NT2/D1 (cell line): ENCODE data around the gene LYVE1.

Experiments used
- DNase-seq: peaks from one replicate; pipeline ENCODE4 v3.0.0-alpha.2; 2011; ENCODE audit warnings: low read depth, low spot score
- H3K27me3 ChIP-seq: 2 replicates; pipeline ENCODE4 v1.6.0; 2011; ENCODE audit warnings: mild to moderate bottlenecking; ENCODE audit not compliant: insufficient read length, insufficient read depth
- H3K36me3 ChIP-seq: 2 replicates; pipeline ENCODE4 v1.6.1; 2011; ENCODE audit warnings: mild to moderate bottlenecking, low read length, mixed read lengths; ENCODE audit not compliant: insufficient read depth, insufficient read length
- H3K4me1 ChIP-seq: 2 replicates; pipeline ENCODE4 v1.5.1; 2011; ENCODE audit not compliant: insufficient read depth, insufficient read length
- H3K4me3 ChIP-seq: 2 replicates; pipeline ENCODE4 v1.5.1; 2011; ENCODE audit warnings: low read depth; ENCODE audit not compliant: insufficient read length
- H3K9ac ChIP-seq: 2 replicates; pipeline ENCODE4 v1.6.0; 2011; ENCODE audit warnings: low read depth; ENCODE audit not compliant: insufficient read length
- H3K9me3 ChIP-seq: 2 replicates; pipeline ENCODE4 v1.5.1; 2011; ENCODE audit warnings: mild to moderate bottlenecking, low read length; ENCODE audit not compliant: insufficient read depth
- SUZ12 ChIP-seq: IDR thresholded peaks from 2 replicates; pipeline ENCODE4 v1.6.1; 2011; ENCODE audit not compliant: insufficient read length, insufficient read depth; ENCODE audit errors: extremely low read depth
- YY1 ChIP-seq: IDR thresholded peaks from 2 replicates; pipeline ENCODE4 v1.6.1; 2011; ENCODE audit not compliant: insufficient read length, insufficient read depth
- ZNF274 ChIP-seq: IDR thresholded peaks from 2 replicates; pipeline ENCODE4 v1.6.1; 2011; ENCODE audit warnings: mild to moderate bottlenecking, low read depth, low read length

LYVE1 gene

DNA sequence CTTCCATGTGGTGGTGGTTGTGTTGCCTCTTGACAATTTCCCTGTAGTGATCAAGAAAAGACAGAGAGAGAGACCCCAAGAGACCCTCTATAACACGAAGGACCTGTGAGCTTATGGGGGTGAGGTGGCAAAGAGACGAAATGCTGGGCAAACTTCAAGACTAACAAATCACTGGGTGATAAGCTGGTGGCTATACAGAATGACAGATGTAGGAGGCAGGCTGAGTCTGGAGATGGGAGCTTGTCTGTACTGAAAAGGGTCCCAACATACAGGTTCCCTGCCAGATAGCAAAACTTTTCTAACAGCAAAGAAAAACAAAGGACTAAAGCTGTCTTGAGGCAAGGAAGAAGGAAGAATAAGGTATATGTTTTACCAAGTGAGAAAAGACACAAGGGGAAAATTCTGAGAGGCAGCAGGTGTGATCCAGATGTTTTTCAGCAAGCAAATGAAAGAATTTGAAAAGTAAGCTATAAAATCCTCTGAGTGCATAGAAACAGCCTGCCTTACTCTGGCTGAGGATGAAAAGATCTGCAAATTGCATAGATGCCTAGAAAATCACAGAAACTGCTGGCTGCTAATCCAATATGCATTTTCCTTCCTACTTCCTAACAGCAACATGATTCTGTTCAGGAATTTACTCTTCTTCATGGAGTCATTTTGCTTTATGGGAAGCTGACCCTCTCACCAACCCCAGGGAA is 21.9 kb upstream of the LYVE1 start:
- Histone ChIP-seq H3K9me3 (no peaks in the 10 kb centered on the region), H3K36me3 (no peaks in the 10 kb centered on the region), H3K27me3 (no peaks in the 10 kb centered on the region), H3K9ac (no peak overlapping the region), H3K4me1 (peaks cover 2% of the 10 kb centered on the region), H3K4me3 (no peak overlapping the region)
- no peak for TF ChIP-seq ZNF274
- no peak for TF ChIP-seq YY1
- no peak for TF ChIP-seq SUZ12
- no peak for DNase-seq

DNA sequence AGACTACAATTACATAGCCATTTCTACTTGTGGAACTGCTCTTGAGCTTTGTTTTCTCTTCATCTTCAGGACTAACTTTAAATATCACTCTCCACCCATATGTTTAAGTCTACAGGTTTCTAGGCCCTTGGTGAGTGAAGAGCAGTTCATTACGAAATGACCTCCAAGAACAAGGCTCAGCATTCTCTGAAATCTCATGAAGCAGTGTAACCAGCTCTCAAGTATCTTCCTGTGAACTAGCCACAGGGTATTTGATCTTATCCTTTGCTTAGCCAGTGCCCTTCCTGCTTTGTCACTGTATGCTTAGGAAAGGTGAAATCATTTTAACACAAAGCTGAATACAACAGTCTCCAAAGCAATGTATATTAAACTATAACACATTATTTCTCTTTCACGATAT is 20.4 kb upstream of the LYVE1 start:
- Histone ChIP-seq H3K9me3 (no peaks in the 10 kb centered on the region), H3K9ac (no peak overlapping the region), H3K4me3 (no peak overlapping the region), H3K4me1 (peaks cover 2% of the 10 kb centered on the region), H3K27me3 (no peaks in the 10 kb centered on the region), H3K36me3 (no peaks in the 10 kb centered on the region)
- TF ChIP-seq ZNF274 (no peak), SUZ12 (no peak), YY1 (no peak)
- no peak for DNase-seq

GRCh38 chr11:10587995-10588394 is 19.5 kb upstream of the LYVE1 start:
- TF ChIP-seq ZNF274 (no peak), SUZ12 (no peak), YY1 (no peak)
- DNase-seq, result no peak
- Histone ChIP-seq H3K4me1 (peaks cover 2% of the 10 kb centered on the region), H3K27me3 (no peaks in the 10 kb centered on the region), H3K36me3 (no peaks in the 10 kb centered on the region), H3K9me3 (no peaks in the 10 kb centered on the region), H3K4me3 (no peak overlapping the region), H3K9ac (no peak overlapping the region)

DNA sequence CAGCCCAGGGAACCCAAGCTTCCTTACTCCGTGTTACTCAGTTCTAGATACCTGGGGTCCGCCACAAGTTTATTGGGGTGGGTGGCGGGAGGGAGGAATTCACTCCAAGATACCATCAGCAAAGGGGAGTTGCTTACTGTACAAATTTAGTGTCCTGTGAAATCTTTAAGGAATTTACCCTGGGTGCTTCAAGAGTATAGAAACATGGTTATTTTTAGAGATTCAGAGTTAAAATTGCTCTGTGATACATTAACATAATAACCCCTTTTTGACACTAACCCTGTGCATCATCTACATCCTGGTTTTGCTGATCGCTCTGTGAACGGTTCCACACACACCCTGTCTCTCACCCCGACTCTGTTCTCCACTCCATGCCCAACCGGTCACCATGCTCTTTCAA is 18.9 kb upstream of the LYVE1 start:
- Histone ChIP-seq H3K4me1 (peaks cover 2% of the 10 kb centered on the region), H3K36me3 (no peaks in the 10 kb centered on the region), H3K4me3 (no peak overlapping the region), H3K9me3 (no peaks in the 10 kb centered on the region), H3K27me3 (no peaks in the 10 kb centered on the region), H3K9ac (no peak overlapping the region)
- DNase-seq, result no peak
- TF ChIP-seq SUZ12, result no peak
- TF ChIP-seq YY1, result no peak
- TF ChIP-seq ZNF274, result no peak

- Histone ChIP-seq H3K9me3 (no peaks in the 10 kb centered on the region), H3K36me3 (no peaks in the 10 kb centered on the region), H3K9ac (no peak overlapping the region), H3K27me3 (no peaks in the 10 kb centered on the region), H3K4me3 (no peak overlapping the region), H3K4me1 (peaks cover 2% of the 10 kb centered on the region)
- no peak for DNase-seq
- TF ChIP-seq ZNF274 (no peak), YY1 (no peak), SUZ12 (no peak)
These were observed 15.6 kb upstream of the LYVE1 start for GRCh38 chr11:10584071-10584501.

- H3K9me3 ChIP-seq, result no peaks in the 10 kb centered on the region
- TF ChIP-seq SUZ12, result no peak
- no peak for TF ChIP-seq YY1
- TF ChIP-seq ZNF274, result no peak
- no peak for DNase-seq
- no peaks in the 10 kb centered on the region for H3K27me3 ChIP-seq
- no peaks in the 10 kb centered on the region for H3K36me3 ChIP-seq
- no peak overlapping the region for H3K4me3 ChIP-seq
- no peak overlapping the region for H3K9ac ChIP-seq
- peaks cover 4% of the 10 kb centered on the region for H3K4me1 ChIP-seq
These were observed 13.1 kb upstream of the LYVE1 start for GRCh38 chr11:10581481-10582019.

DNA sequence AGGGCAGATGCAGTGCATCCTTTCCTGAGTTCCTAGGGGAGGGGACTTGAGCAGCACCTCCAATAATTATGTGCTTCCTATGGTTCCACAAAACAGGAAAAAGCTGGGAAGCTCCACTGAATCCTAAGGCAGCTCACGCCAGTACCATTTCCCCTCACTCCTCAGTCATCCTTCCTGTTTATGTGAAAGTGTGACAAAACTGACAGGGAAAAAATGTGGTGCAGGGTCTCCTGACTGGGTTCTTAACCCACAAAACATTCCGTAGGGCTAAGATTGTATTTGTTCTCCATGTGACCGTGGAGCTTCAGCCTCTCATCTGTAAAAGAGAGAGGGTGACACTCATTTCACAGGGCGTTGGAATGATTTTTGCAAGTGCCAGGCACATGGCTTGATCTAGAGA is 12.2 kb upstream of the LYVE1 start:
- Histone ChIP-seq H3K9me3 (no peaks in the 10 kb centered on the region), H3K4me1 (peaks cover 3% of the 10 kb centered on the region), H3K4me3 (no peak overlapping the region), H3K9ac (no peak overlapping the region), H3K36me3 (no peaks in the 10 kb centered on the region), H3K27me3 (no peaks in the 10 kb centered on the region)
- TF ChIP-seq SUZ12 (no peak), YY1 (no peak), ZNF274 (no peak)
- no peak for DNase-seq
